Ascending aorta (tissue), 2 donors: ENCODE data around the gene KCTD12. TPM values are rescaled to one million over a fixed set of nuclear protein-coding genes. Genes with fewer than 3 reads are reported as not detected.

ENCODE experiments used
- DNase-seq, 2 donors: peaks; one replicate each; pipeline ENCODE4 v3.0.0-alpha.2; 2019; ENCODE audit warnings: low spot score in 2 of 2
- H3K27ac ChIP-seq, 2 donors: fragments of 200-600 bp; sonication (generic); one replicate each; pipeline ENCODE4 v1.5.1; 2016 to 2017; ENCODE audit warnings: mild to moderate bottlenecking in 1 of 2
- H3K27me3 ChIP-seq: fragments of 200-600 bp; sonication (generic); one replicate; pipeline ENCODE4 v1.5.1; 2017
- H3K36me3 ChIP-seq, 2 donors: fragments of 200-600 bp; sonication (generic); one replicate each; pipeline ENCODE4 v1.5.1; 2016
- H3K4me1 ChIP-seq, 2 donors: fragments of 200-600 bp; sonication (generic); one replicate each; pipeline ENCODE4 v1.5.1; 2016 to 2017; ENCODE audit warnings: mild to moderate bottlenecking in 1 of 2
- H3K4me3 ChIP-seq, 2 donors: fragments of 200-600 bp; sonication (generic); one replicate each; pipeline ENCODE4 v1.5.1; 2016 to 2017; ENCODE audit warnings: mild to moderate bottlenecking in 1 of 2
- H3K9me3 ChIP-seq, 2 donors: fragments of 200-600 bp; sonication (generic); one replicate each; pipeline ENCODE4 v1.5.1; 2016
- CTCF ChIP-seq, 3 experiments: fragments of 200-600 bp in 2 of 3; fragments of 450-650 bp in 1 of 3; sonication (generic) in 2 of 3; IDR thresholded peaks; one replicate each; pipeline ENCODE4 v1.5.1; 2016 to 2019; ENCODE audit warnings: antibody characterized with exemption in 3 of 3, mild to moderate bottlenecking in 1 of 3, moderate library complexity in 1 of 3
- intact Hi-C: fragments of 100-400 bp; cut with DNase I; formaldehyde crosslinking; loops from one replicate; pipeline ENCODE4 v1.15.1; 2023
- total RNA-seq: library from RNA; depleted of rRNA; stranded (reverse); fragments of >200 nt; gene quantifications from one replicate; pipeline ENCODE4 v1.1.0, GENCODE V29; 2016

Gene KCTD12
- total RNA-seq = 120 TPM

DNA sequence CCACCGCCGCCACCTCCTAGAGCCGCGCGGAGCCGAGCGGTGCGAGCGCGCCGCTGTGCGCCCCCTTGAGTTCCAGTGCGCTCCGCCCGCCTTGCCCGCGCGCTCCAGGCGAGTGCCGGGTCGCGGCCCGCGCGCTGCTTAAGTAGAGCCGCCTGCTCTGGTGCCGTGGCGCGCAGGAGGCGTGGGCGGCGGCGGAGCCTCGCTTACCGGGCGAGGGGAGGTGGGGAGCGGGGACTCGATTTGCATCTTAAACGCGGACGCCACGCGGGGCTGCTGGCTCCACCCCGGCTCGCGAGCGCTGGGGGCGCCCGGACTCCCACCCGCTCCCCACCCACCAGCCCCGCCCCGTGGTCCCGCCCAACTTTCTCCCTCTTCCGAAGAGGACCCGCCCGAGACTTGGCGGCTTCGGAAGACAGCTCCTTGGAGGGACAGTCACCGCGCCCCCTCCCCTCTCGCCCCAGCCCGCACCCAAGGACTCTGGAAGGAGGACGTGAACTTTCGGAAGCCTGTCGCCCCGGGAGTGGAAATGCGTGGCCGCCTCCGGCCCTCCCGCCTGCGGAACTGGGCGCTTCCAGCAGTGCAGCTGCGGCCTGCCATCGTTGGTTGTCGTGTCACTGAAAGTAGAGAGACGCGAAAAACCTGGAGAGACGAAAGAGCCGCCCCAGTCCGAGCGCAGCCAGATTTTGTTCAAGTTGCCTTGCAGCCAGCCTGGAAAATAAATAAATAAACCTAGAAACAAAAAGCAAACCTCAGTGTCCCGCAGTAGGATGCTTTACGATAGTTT lies at the start of gene KCTD12:
KCTD12 (minus strand) TSS at position 114 of the 784 bp plus-strand sequence. CDS start 257 bp downstream, outside the sequence.
- H3K4me1 ChIP-seq = peaks cover 0 to 9% of the 10 kb centered on the region in 2 donors
- peak within 1 kb of the TSS; percentile 94 to 99 for H3K4me3 ChIP-seq
- no peaks in the 10 kb centered on the region for H3K36me3 ChIP-seq
- H3K9me3 ChIP-seq = no peaks in the 10 kb centered on the region
- H3K27me3 ChIP-seq = no peaks in the 10 kb centered on the region
- TF ChIP-seq CTCF (IDR thresholded peaks at IDR 0.05) = peak in 2 of 3 experiments; percentile 35 to 38
- peak; percentile 64 to 94 for DNase-seq
- intact Hi-C loops = loop anchor here (5.0 to 10.0 kb wide), 12 partner anchors 64 to 1332 kb away; partner anchors contain the start of genes CLN5, FBXL3 and MYCBP2
- H3K27ac ChIP-seq = peak within 1 kb of the TSS; percentile 87 to 97

GRCh38 chr13:76934671-76935070 lies 48.5 kb upstream of the KCTD12 start:
- DNase-seq = no peak
- TF ChIP-seq CTCF (IDR thresholded peaks at IDR 0.05) = no peak
- H3K27me3 ChIP-seq = no peaks in the 10 kb centered on the region
- H3K9me3 ChIP-seq = peaks cover 0 to 9% of the 10 kb centered on the region in 2 donors
- no peak overlapping the region for H3K4me3 ChIP-seq
- H3K4me1 ChIP-seq = no peaks in the 10 kb centered on the region
- H3K27ac ChIP-seq = no peak overlapping the region
- no peaks in the 10 kb centered on the region for H3K36me3 ChIP-seq
- intact Hi-C loops = no loop called here

- Histone ChIP-seq H3K9me3 (peaks cover 0 to 9% of the 10 kb centered on the region in 2 donors), H3K4me3 (no peak overlapping the region), H3K27me3 (no peaks in the 10 kb centered on the region), H3K4me1 (no peaks in the 10 kb centered on the region), H3K27ac (no peak overlapping the region), H3K36me3 (no peaks in the 10 kb centered on the region)
- no peak for TF ChIP-seq CTCF (IDR thresholded peaks at IDR 0.05)
- intact Hi-C loops = no loop called here
- no peak for DNase-seq
Observed at GRCh38 chr13:76932076-76932475, 45.9 kb upstream of the KCTD12 start.

- DNase-seq = no peak
- no peaks in the 10 kb centered on the region for H3K27me3 ChIP-seq
- peaks cover 0 to 9% of the 10 kb centered on the region in 2 donors for H3K9me3 ChIP-seq
- no peak for TF ChIP-seq CTCF (IDR thresholded peaks at IDR 0.05)
- no peak overlapping the region for H3K4me3 ChIP-seq
- intact Hi-C loops = no loop called here
- H3K36me3 ChIP-seq = no peaks in the 10 kb centered on the region
- no peaks in the 10 kb centered on the region for H3K4me1 ChIP-seq
- no peak overlapping the region for H3K27ac ChIP-seq
Observed at GRCh38 chr13:76929851-76930374, 43.7 kb upstream of the KCTD12 start.

DNA sequence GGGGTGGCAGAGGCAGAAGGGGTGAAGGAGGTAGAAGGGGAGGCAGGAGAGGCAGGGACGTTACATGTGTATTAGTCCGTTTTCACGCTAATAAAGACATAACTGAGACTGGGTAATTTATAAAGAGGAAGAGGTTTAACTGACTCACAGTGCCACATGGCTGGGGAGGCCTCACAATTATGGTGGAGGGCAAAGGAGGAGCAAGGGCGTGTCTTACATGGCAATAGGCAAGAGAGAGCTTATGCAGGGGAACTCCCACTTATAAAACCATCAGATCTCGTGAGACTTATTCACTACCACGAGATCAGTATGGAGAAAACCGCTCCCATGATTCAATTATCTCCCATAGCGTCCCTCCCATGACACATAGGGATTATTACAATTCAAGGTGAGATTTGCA lies 43.1 kb upstream of the KCTD12 start:
- Histone ChIP-seq H3K4me1 (no peaks in the 10 kb centered on the region), H3K4me3 (no peak overlapping the region), H3K9me3 (peaks cover 0 to 9% of the 10 kb centered on the region in 2 donors), H3K27me3 (no peaks in the 10 kb centered on the region), H3K36me3 (no peaks in the 10 kb centered on the region), H3K27ac (no peak overlapping the region)
- DNase-seq = no peak
- no peak for TF ChIP-seq CTCF (IDR thresholded peaks at IDR 0.05)
- intact Hi-C loops = no loop called here
